H9 (cell line): ENCODE measurements around the gene ASS1. TPM values are rescaled to one million over a fixed set of nuclear protein-coding genes. Genes with fewer than 3 reads are reported as not detected.

Experiments used
- DNase-seq: peaks from one replicate; pipeline ENCODE4 v3.0.0-alpha.2; 2017
- H2AFZ ChIP-seq: one replicate; pipeline ENCODE4 v1.6.1; 2013; ENCODE audit warnings: mild to moderate bottlenecking, low read length, control low read depth, moderate library complexity
- H2AK5ac ChIP-seq: 2 replicates; pipeline ENCODE4 v1.6.1; 2013; ENCODE audit warnings: low read length, control low read depth, mixed read lengths; ENCODE audit not compliant: insufficient read length
- H2BK120ac ChIP-seq: one replicate; pipeline ENCODE4 v1.6.1; 2013; ENCODE audit warnings: low read depth, mild to moderate bottlenecking, low read length, control low read depth, inconsistent platforms; ENCODE audit not compliant: poor library complexity, severe bottlenecking
- H2BK12ac ChIP-seq: 2 replicates; pipeline ENCODE4 v1.6.1; 2013; ENCODE audit warnings: low read length, control low read depth, mixed read lengths, low read depth; ENCODE audit not compliant: insufficient read length
- H2BK15ac ChIP-seq: 2 replicates; pipeline ENCODE4 v1.6.1; 2013; ENCODE audit warnings: low read depth, low read length, control low read depth
- H2BK20ac ChIP-seq: one replicate; pipeline ENCODE4 v1.6.1; 2013; ENCODE audit warnings: low read depth, mild to moderate bottlenecking, low read length, control low read depth, inconsistent platforms; ENCODE audit not compliant: poor library complexity, severe bottlenecking
- H2BK5ac ChIP-seq: 2 replicates; pipeline ENCODE4 v1.6.1; 2013; ENCODE audit warnings: low read length, control low read depth, mixed read lengths; ENCODE audit not compliant: insufficient read length
- H3K14ac ChIP-seq: 2 replicates; pipeline ENCODE4 v1.6.1; 2013; ENCODE audit warnings: low read length, control low read depth; ENCODE audit not compliant: insufficient read depth
- H3K18ac ChIP-seq: 2 replicates; pipeline ENCODE4 v1.6.1; 2013; ENCODE audit warnings: low read depth, mild to moderate bottlenecking, mixed read lengths, low read length, control low read depth; ENCODE audit not compliant: insufficient read length
- H3K23ac ChIP-seq: 2 replicates; pipeline ENCODE4 v1.6.1; 2013; ENCODE audit warnings: low read length, control low read depth, mixed read lengths, low read depth; ENCODE audit not compliant: insufficient read length
- H3K23me2 ChIP-seq: 2 replicates; pipeline ENCODE4 v1.6.1; 2013; ENCODE audit warnings: low read depth, mild to moderate bottlenecking, mixed read lengths, low read length, control low read depth; ENCODE audit not compliant: insufficient read length, poor library complexity, severe bottlenecking
- H3K27ac ChIP-seq: 2 replicates; pipeline ENCODE4 v1.5.1; 2013; ENCODE audit warnings: low read length, control low read depth, mixed read lengths, low read depth; ENCODE audit not compliant: insufficient read length
- H3K27me3 ChIP-seq: 2 replicates; pipeline ENCODE4 v1.6.1; 2013; ENCODE audit warnings: low read length, control low read depth, inconsistent platforms; ENCODE audit not compliant: insufficient read depth
- H3K4ac ChIP-seq: 2 replicates; pipeline ENCODE4 v1.6.1; 2013; ENCODE audit warnings: low read depth, mild to moderate bottlenecking, control low read depth, inconsistent platforms, low read length, moderate library complexity
- H3K4me1 ChIP-seq: 2 replicates; pipeline ENCODE4 v1.6.1; 2013; ENCODE audit warnings: low read length, control low read depth, inconsistent platforms; ENCODE audit not compliant: insufficient read depth
- H3K4me2 ChIP-seq: 2 replicates; pipeline ENCODE4 v1.6.1; 2013; ENCODE audit warnings: low read length, control low read depth, mixed read lengths; ENCODE audit not compliant: insufficient read length, insufficient read depth
- H3K56ac ChIP-seq: 2 replicates; pipeline ENCODE4 v1.6.1; 2013; ENCODE audit warnings: low read depth, mild to moderate bottlenecking, mixed read lengths, low read length, control low read depth; ENCODE audit not compliant: insufficient read length
- H3K79me1 ChIP-seq: 2 replicates; pipeline ENCODE4 v1.6.1; 2013; ENCODE audit warnings: low read depth, mild to moderate bottlenecking, moderate library complexity, low read length, control low read depth, inconsistent platforms; ENCODE audit not compliant: insufficient read depth, poor library complexity, severe bottlenecking
- H3K79me2 ChIP-seq: 2 replicates; pipeline ENCODE4 v1.6.1; 2013; ENCODE audit warnings: low read length, control low read depth, inconsistent platforms; ENCODE audit not compliant: insufficient read depth
- H3K9ac ChIP-seq: 2 replicates; pipeline ENCODE4 v1.6.1; 2013; ENCODE audit warnings: low read length, control low read depth, mixed read lengths; ENCODE audit not compliant: insufficient read length; ENCODE audit errors: extremely low read depth
- H3K9me3 ChIP-seq: one replicate; pipeline ENCODE4 v1.6.1; 2013; ENCODE audit warnings: low read depth, low read length, inconsistent platforms; ENCODE audit not compliant: control insufficient read depth
- H3T11ph ChIP-seq: one replicate; pipeline ENCODE4 v1.6.1; 2013; ENCODE audit warnings: mild to moderate bottlenecking, low read length, control low read depth, inconsistent platforms
- H4K20me1 ChIP-seq: one replicate; pipeline ENCODE4 v1.6.1; 2013; ENCODE audit not compliant: control insufficient read depth, insufficient read length, insufficient read depth
- H4K5ac ChIP-seq: 2 replicates; pipeline ENCODE4 v1.6.1; 2013; ENCODE audit warnings: low read depth, mild to moderate bottlenecking, mixed read lengths, low read length, control low read depth; ENCODE audit not compliant: insufficient read length
- H4K8ac ChIP-seq: replicated peaks from 2 replicates; pipeline ENCODE4 v1.6.1; 2013; ENCODE audit warnings: low read length, control low read depth, mixed read lengths, low read depth; ENCODE audit not compliant: insufficient read length
- H4K91ac ChIP-seq: 2 replicates; pipeline ENCODE4 v1.6.1; 2013; ENCODE audit warnings: low read depth, mild to moderate bottlenecking, moderate library complexity, mixed read lengths, low read length, control low read depth; ENCODE audit not compliant: insufficient read length
- H3K27ac Mint-ChIP-seq, 3 experiments: 2 replicates in 2 of 3; 3 replicates in 1 of 3; pipeline ENCODE4 v1.8.0; 2020 to 2021; ENCODE audit warnings: mixed read lengths in 3 of 3, mild to moderate bottlenecking in 1 of 3, moderate library complexity in 1 of 3
- H3K27me3 Mint-ChIP-seq: 2 replicates; pipeline ENCODE4 v1.8.0; 2021; ENCODE audit warnings: low read depth, mild to moderate bottlenecking, moderate library complexity, mixed read lengths
- H3K36me3 Mint-ChIP-seq, 3 experiments: 2 replicates in 2 of 3; 3 replicates in 1 of 3; pipeline ENCODE4 v1.8.0; 2020 to 2021; ENCODE audit warnings: low read depth in 3 of 3, mixed read lengths in 3 of 3; ENCODE audit not compliant: insufficient read depth in 1 of 3
- H3K4me1 Mint-ChIP-seq, 2 experiments: 2 replicates each; pipeline ENCODE4 v1.8.0; 2020; ENCODE audit warnings: mixed read lengths in 2 of 2
- H3K4me3 Mint-ChIP-seq, 2 experiments: 2 replicates in 1 of 2; 3 replicates in 1 of 2; pipeline ENCODE4 v1.8.0; 2020 to 2021; ENCODE audit warnings: mild to moderate bottlenecking in 2 of 2, mixed read lengths in 2 of 2, moderate library complexity in 1 of 2
- H3K9me3 Mint-ChIP-seq, 2 experiments: 2 replicates in 1 of 2; 3 replicates in 1 of 2; pipeline ENCODE4 v1.8.0; 2020; ENCODE audit warnings: mild to moderate bottlenecking in 2 of 2, mixed read lengths in 2 of 2, moderate library complexity in 1 of 2
- CTCF ChIP-seq: fragments of 200-600 bp; sonication (generic); conservative IDR thresholded peaks from 3 replicates; pipeline ENCODE4 v1.8.0; 2021; ENCODE audit warnings: antibody characterized with exemption, mild to moderate bottlenecking
- WGBS: extraction: QIAGEN DNeasy Blood & Tissue Kit; methylation state at CpG from one replicate; pipeline ENCODE4 v1.1.7; 2013; ENCODE audit warnings: missing lambda C conversion rate, low lambda C conversion rate, mixed read lengths; ENCODE audit not compliant: insufficient read length; ENCODE audit errors: extremely low coverage; 5-methylcytosine and 5-hydroxymethylcytosine counted together
- total RNA-seq: library from RNA; stranded (reverse); gene quantifications from 2 replicates; pipeline ENCODE4 v1.2.1, GENCODE V29; 2021

Gene ASS1
- total RNA-seq, 1 experiment from 2014 or later, result 118 TPM

GRCh38 chr9:130414910-130415746 lies 29.6 kb upstream of the ASS1 start:
- H3K27me3 Mint-ChIP-seq, result peaks cover 2% of the 10 kb centered on the region
- Histone ChIP-seq H4K8ac (no peak overlapping the region), H3K79me1 (no peaks in the 10 kb centered on the region), H4K91ac (no peak overlapping the region), H4K5ac (no peak overlapping the region), H3K9ac (no peak overlapping the region), H3K23me2 (no peaks in the 10 kb centered on the region), H3K27ac (no peak overlapping the region), H2BK12ac (no peak overlapping the region), H3K4me2 (no peak overlapping the region), H3T11ph (no peak overlapping the region), H2AFZ (no peak overlapping the region), H3K79me2 (no peaks in the 10 kb centered on the region), H2BK120ac (no peak overlapping the region), H4K20me1 (no peaks in the 10 kb centered on the region), H2BK20ac (no peak overlapping the region), H3K4ac (no peak overlapping the region), H3K4me1 (no peaks in the 10 kb centered on the region), H2BK15ac (no peak overlapping the region), H3K56ac (no peak overlapping the region), H3K14ac (no peak overlapping the region; the same call in 1 of the 2 replicates), H3K23ac (no peak overlapping the region), H3K18ac (no peak overlapping the region), H3K9me3 (no peaks in the 10 kb centered on the region), H2AK5ac (no peak overlapping the region), H2BK5ac (no peak overlapping the region), H3K27me3 (no peaks in the 10 kb centered on the region)
- no peaks in the 10 kb centered on the region for H3K4me1 Mint-ChIP-seq
- no peak for DNase-seq
- H3K4me3 Mint-ChIP-seq, result no peak overlapping the region
- WGBS, result no CpG with 5 or more reads among the region's 11 CpGs
- H3K36me3 Mint-ChIP-seq, result peaks cover 9 to 21% (median 11%) of the 10 kb centered on the region in 3 experiments
- no peak for TF ChIP-seq CTCF
- H3K27ac Mint-ChIP-seq, result no peak overlapping the region
- H3K9me3 Mint-ChIP-seq, result peaks cover 5 to 6% of the 10 kb centered on the region in 2 experiments; a peak in 4 of 5 replicates
